ENCODE data around the gene IL27RA.

Gene IL27RA

DNA sequence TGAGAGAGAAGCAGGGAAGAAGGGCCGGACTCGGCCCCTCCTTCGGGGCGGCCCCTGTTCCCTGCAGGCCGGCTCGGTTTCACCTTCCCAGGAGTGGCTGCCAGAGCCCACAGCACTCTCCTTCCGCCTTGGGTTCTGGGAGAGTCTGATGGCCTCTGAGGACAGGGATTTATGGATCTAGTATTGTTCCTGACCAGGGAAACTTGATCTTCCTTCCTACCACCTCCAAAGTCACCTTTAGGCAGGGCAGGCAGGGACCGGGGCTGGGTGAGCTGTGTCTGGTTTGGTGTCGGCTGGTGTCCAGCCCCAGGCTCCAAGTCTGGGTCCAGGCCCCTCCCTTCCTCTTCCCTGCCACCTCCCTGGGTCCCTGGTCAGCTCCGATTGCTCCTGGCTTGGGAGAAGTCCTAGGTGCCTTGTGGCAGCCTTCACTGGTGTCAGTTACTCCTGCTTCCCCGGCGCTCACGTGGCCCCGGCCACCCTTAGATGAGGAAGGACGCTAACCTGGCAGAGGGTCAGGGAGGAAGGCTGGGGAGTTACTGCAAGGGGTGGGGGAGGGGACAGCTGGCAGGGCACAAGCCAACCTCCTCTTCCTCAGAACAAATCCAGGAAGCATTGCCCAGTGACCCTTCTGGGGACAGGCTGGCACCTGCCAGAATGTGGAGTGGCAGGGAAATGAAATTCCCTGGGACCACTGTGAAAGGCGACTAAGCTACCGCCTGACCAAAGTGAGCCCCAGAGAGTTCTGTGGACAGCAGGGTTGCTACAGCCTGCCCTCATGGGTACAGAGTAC, 44.3 kb upstream of the IL27RA start:
- ChIA-PET POLR2A (interaction anchor here (1.0 kb wide), 1 partner anchor 34 kb away, joined by 3 read pairs; no protein-coding TSS in a partner anchor), CTCF (interaction anchor here (0.6 kb wide), 1 partner anchor 14 kb away, joined by 3 read pairs; no protein-coding TSS in a partner anchor)
- H3K4me1 ChIP-seq (ENCODE audit: control insufficient read depth, insufficient read depth, low read length): peaks cover 8% of the 10 kb centered on the region
- TF ChIP-seq ZBTB48 (tag by site-specific recombination; IDR thresholded peaks at IDR 0.05) (0 out of 2 replicates have a peak, but pooled peaks have one; percentile 8), ZNF423 (tag by site-specific recombination; IDR thresholded peaks at IDR 0.05) (no peak), ZNF335 (tag by site-specific recombination; conservative IDR thresholded peaks at IDR 0.05) (peak; percentile 58; the same call in 1 of the 2 replicates)
- no peaks in the 10 kb centered on the region for H3K9me3 ChIP-seq (ENCODE audit: control insufficient read depth, insufficient read depth, low read depth, low read length)
- H3K36me3 ChIP-seq (ENCODE audit: control insufficient read depth in 2 of 2, insufficient read depth in 1 of 2, low read length in 2 of 2): peaks cover 5 to 25% of the 10 kb centered on the region in 2 experiments; a peak in 2 of 3 replicates
- H3K4me3 ChIP-seq (ENCODE audit: low read depth, low read length): no peak overlapping the region
- H3K27ac ChIP-seq (ENCODE audit: extremely low read depth, low read depth, low read length): peak overlapping the region; percentile 52; the same call in 1 of the 2 replicates

DNA sequence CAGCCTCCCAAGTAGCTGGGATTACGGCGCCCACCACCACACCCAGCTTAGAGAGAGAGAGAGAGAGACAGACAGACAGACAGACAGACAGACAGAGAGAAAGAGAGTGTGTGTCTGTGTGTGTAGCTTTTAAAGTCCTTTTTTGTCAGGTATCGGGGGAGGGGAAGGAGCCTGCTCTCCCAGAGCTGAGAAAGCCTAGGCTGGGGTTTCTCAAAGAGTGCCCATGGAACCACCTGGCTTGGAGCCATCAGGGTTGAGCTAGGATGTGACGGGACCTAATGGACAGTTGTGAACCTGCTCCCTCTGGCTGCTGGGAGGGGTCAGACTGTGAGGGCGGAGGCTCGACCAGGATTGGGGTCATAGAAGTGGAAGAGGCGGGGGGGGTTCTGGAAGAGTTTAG, 42.1 kb upstream of the IL27RA start:
- TF ChIP-seq GFI1B (tag by site-specific recombination; IDR thresholded peaks at IDR 0.05) (no peak), SETDB1 (IDR thresholded peaks at IDR 0.05; ENCODE audit: insufficient read length, low read length) (no peak), ZNF660 (tag by site-specific recombination; IDR thresholded peaks at IDR 0.05) (no peak), ZNF311 (tag by site-specific recombination; IDR thresholded peaks at IDR 0.05; ENCODE audit: borderline replicate concordance) (no peak), ZNF701 (tag by site-specific recombination; IDR thresholded peaks at IDR 0.05) (no peak), ZNF791 (tag by site-specific recombination; IDR thresholded peaks at IDR 0.05) (no peak), ZNF521 (tag by site-specific recombination; IDR thresholded peaks at IDR 0.05) (no peak), ZBTB48 (tag by site-specific recombination; IDR thresholded peaks at IDR 0.05) (no peak)
- Histone ChIP-seq H3K4me1 (ENCODE audit: control insufficient read depth, insufficient read depth, low read length) (peaks cover 8% of the 10 kb centered on the region), H3K4me3 (ENCODE audit: low read depth, low read length) (no peak overlapping the region), H3K9me3 (ENCODE audit: control insufficient read depth, insufficient read depth, low read depth, low read length) (no peaks in the 10 kb centered on the region), H3K36me3 (ENCODE audit: control insufficient read depth in 2 of 2, insufficient read depth in 1 of 2, low read length in 2 of 2) (peaks cover 11 to 21% of the 10 kb centered on the region in 2 experiments; a peak in 2 of 3 replicates), H3K27ac (ENCODE audit: extremely low read depth, low read depth, low read length) (no peak overlapping the region)
- POLR2A ChIA-PET: interaction anchor here (2.4 kb wide), 1 partner anchor 17 kb away, joined by 6 read pairs; the partner anchor contains the start of gene RFX1
- CTCF ChIA-PET: interaction anchor here (1.4 kb wide), 1 partner anchor 83 kb away, joined by 7 read pairs; the partner anchor contains the start of gene MISP3

DNA sequence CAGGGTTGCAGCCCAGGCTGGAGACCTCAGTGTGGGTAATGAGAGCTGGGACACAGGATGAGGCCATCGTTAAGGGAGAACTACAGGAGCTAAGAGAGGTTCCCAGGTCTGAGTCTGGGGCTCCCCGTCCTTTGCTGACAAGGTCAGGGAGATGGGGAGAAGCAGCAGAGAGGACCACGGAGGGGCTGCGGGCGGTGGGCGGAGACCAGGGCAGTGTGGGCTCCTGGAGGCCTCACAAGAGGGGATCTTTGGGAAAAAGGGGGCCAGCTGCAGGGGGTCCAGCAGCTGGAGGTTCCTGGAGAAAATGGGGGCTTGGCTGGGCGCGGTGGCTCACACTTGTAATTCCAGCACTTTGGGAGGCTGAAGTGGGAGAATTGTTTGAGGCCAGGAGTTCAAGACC, 41.5 kb upstream of the IL27RA start:
- TF ChIP-seq ZIC2 (tag by site-specific recombination; IDR thresholded peaks at IDR 0.05) (peak; percentile 22; the same call in 1 of the 2 replicates), ZNF558 (tag by site-specific recombination; IDR thresholded peaks at IDR 0.05) (no peak)
- no peak overlapping the region for H3K27ac ChIP-seq (ENCODE audit: extremely low read depth, low read depth, low read length)
- peaks cover 11 to 21% of the 10 kb centered on the region in 2 experiments; a peak in 2 of 3 replicates for H3K36me3 ChIP-seq (ENCODE audit: control insufficient read depth in 2 of 2, insufficient read depth in 1 of 2, low read length in 2 of 2)
- H3K4me3 ChIP-seq (ENCODE audit: low read depth, low read length): no peak overlapping the region
- POLR2A ChIA-PET: interaction anchor here (2.4 kb wide), 1 partner anchor 17 kb away, joined by 6 read pairs; the partner anchor contains the start of gene RFX1
- H3K9me3 ChIP-seq (ENCODE audit: control insufficient read depth, insufficient read depth, low read depth, low read length): no peaks in the 10 kb centered on the region
- CTCF ChIA-PET: interaction anchor here (1.4 kb wide), 1 partner anchor 82 kb away, joined by 7 read pairs; the partner anchor contains the start of gene MISP3
- H3K4me1 ChIP-seq (ENCODE audit: control insufficient read depth, insufficient read depth, low read length): peaks cover 8% of the 10 kb centered on the region

DNA sequence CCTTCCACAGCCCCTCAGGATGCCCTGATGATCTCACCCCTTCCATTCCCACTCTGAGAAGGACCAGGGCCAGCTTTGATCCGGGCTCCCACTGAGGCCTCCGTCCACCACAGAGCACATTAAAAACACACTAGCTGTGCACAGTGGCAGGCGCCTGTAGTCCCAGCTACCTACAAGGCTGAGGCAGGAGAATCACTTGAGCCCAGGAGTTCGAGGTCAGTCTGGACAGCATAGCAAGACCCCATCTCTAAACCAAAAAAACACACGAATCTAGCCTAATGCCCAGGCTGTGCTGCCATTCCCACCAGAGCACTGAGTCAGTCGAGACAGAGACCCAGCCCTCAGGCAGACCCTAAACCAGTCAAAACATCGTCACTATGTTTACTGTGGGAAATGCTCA, 39.5 kb upstream of the IL27RA start:
- no peak overlapping the region for H3K4me3 ChIP-seq (ENCODE audit: low read depth, low read length)
- no peaks in the 10 kb centered on the region for H3K4me1 ChIP-seq (ENCODE audit: control insufficient read depth, insufficient read depth, low read length)
- POLR2A ChIA-PET: interaction anchor here (1.8 kb wide), 1 partner anchor 14 kb away, joined by 8 read pairs; the partner anchor contains the start of gene RFX1
- CTCF ChIA-PET: interaction anchor here (0.6 kb wide), 1 partner anchor 797 kb away, joined by 3 read pairs; no protein-coding TSS in a partner anchor
- no peak overlapping the region for H3K27ac ChIP-seq (ENCODE audit: extremely low read depth, low read depth, low read length)
- no peaks in the 10 kb centered on the region for H3K9me3 ChIP-seq (ENCODE audit: control insufficient read depth, insufficient read depth, low read depth, low read length)
- peak; percentile 85 for TF ChIP-seq ZNF121 (tag by site-specific recombination; IDR thresholded peaks at IDR 0.05)
- peak; percentile 35; the same call in 1 of the 2 replicates for TF ChIP-seq ZIC2 (tag by site-specific recombination; IDR thresholded peaks at IDR 0.05)
- no peak for TF ChIP-seq GLIS1 (tag by site-specific recombination; IDR thresholded peaks at IDR 0.05)
- peaks cover 11 to 21% of the 10 kb centered on the region in 2 experiments; a peak in 2 of 3 replicates for H3K36me3 ChIP-seq (ENCODE audit: control insufficient read depth in 2 of 2, insufficient read depth in 1 of 2, low read length in 2 of 2)

All from HEK293 (cell line).